BE2C (cell line): Measurements from ENCODE around the gene DIS3L.
"Not testable (repeated sequence)": the region's sequence is repeated elsewhere in the genome, so short reads cannot be mapped to it uniquely, and the experiment has no call there.

Experiments
- DNase-seq: peaks from one replicate; pipeline ENCODE4 v3.0.0-alpha.2; 2020
- H3K27me3 ChIP-seq: fragments of 250-450 bp; sonication (Bioruptor Pico); 2 replicates; pipeline ENCODE4 v1.5.1; 2020; ENCODE audit warnings: mild to moderate bottlenecking
- H3K36me3 ChIP-seq: fragments of 250-450 bp; sonication (Bioruptor Pico); 2 replicates; pipeline ENCODE4 v1.5.1; 2020; ENCODE audit warnings: mild to moderate bottlenecking
- H3K4me1 ChIP-seq: fragments of 250-450 bp; sonication (Bioruptor Pico); 2 replicates; pipeline ENCODE4 v1.5.1; 2020
- H3K4me3 ChIP-seq: 2 replicates; pipeline ENCODE4 v1.5.1; 2011; ENCODE audit warnings: low read depth, low read length
- H3K9me3 ChIP-seq: fragments of 250-450 bp; sonication (Bioruptor Pico); 2 replicates; pipeline ENCODE4 v1.5.1; 2020
- CTCF ChIP-seq: IDR thresholded peaks from 2 replicates; pipeline ENCODE4 v1.5.1; 2012; ENCODE audit warnings: mild to moderate bottlenecking, low read depth, low read length

Gene DIS3L

DNA sequence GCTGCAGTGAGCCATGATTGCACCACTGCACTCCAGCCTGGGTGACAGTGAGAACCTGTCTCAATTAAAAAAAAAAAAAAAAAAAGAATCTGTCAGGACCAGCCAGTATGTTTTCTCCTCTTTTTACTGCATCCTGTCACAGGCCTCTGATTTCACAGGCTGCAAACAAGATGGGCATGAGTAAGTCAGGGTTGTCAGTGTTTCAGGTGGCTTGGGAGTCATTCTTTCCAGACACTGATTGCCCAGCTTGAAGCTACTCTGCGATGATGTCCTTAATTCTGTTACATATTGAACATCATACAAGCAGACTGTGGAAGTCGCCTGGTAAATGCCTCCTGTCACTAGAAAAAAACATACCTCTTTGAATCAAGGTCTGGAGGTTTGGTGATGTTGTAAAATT is 18.8 kb downstream of the DIS3L start:
- H3K36me3 ChIP-seq, result peaks cover 11% of the 10 kb centered on the region
- no peak for DNase-seq

DNA sequence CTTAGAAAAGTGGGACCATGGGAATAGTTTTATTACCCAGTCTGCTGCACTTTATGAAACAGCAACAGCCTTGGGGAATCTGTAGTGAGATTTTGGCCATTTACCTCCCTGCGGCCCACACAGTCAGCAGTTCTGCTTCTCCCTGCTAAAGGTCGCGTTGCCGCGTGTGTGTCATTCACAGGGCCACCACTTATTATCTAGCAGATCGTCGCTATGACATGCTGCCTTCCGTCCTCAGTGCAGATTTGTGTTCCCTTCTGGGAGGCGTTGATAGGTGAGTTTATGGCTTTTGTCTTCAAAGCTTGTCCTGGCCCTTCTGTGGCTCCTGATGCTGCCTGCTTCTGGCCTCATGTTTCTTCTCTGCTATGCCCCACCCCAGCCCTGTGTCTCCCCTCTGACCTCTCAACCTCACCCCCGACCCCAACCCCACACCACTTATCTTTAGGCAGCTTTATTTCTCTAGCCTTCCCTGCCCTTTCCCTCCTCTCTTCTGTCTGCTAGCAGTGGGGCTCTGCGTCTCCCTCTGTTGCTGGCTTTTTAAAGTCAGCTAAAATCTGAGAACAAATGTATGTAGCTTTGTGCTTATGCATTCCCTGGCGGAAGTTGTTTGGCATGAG is 30.1 kb downstream of the DIS3L start:
- TF ChIP-seq CTCF, result no peak
- no peaks in the 10 kb centered on the region for H3K4me1 ChIP-seq
- DNase-seq, result no peak
- H3K36me3 ChIP-seq, result peaks cover 28% of the 10 kb centered on the region
- no peaks in the 10 kb centered on the region for H3K9me3 ChIP-seq
- H3K4me3 ChIP-seq, result no peak overlapping the region
- no peaks in the 10 kb centered on the region for H3K27me3 ChIP-seq

More for the DNA sequence above, 18.8 kb downstream of the DIS3L start:
- Histone ChIP-seq H3K4me3 (no peak overlapping the region), H3K27me3 (no peaks in the 10 kb centered on the region), H3K9me3 (no peaks in the 10 kb centered on the region), H3K4me1 (no peaks in the 10 kb centered on the region)
- TF ChIP-seq CTCF, result no peak

DNA sequence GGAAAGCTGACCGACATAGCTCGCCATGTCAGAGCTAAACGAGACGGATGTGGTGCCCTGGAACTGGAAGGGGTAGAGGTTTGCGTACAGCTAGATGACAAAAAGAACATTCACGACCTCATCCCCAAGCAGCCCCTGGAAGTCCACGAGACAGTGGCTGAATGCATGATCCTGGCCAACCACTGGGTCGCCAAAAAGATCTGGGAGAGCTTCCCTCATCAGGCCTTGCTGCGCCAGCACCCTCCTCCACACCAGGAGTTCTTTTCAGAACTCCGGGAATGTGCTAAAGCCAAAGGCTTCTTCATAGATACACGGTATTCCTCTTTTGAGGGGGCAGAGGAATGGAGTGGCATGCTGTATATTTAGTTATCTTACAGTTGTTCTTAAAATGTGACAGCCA is 32.7 kb downstream of the DIS3L start:
- H3K4me3 ChIP-seq, result no peak overlapping the region
- H3K9me3 ChIP-seq, result no peaks in the 10 kb centered on the region
- peaks cover 50% of the 10 kb centered on the region for H3K36me3 ChIP-seq
- TF ChIP-seq CTCF, result no peak
- no peak for DNase-seq
- no peaks in the 10 kb centered on the region for H3K4me1 ChIP-seq
- H3K27me3 ChIP-seq, result no peaks in the 10 kb centered on the region

- Histone ChIP-seq H3K36me3 (peaks cover 61% of the 10 kb centered on the region), H3K4me1 (no peaks in the 10 kb centered on the region), H3K9me3 (no peaks in the 10 kb centered on the region), H3K4me3 (no peak overlapping the region), H3K27me3 (no peaks in the 10 kb centered on the region)
- DNase-seq, result no peak
- TF ChIP-seq CTCF, result no peak
Observed at GRCh38 chr15:66327736-66328135, 34.4 kb downstream of the DIS3L start.

GRCh38 chr15:66328771-66329170 is 35.4 kb downstream of the DIS3L start:
- Histone ChIP-seq H3K4me1 (peaks cover under 1% of the 10 kb centered on the region; the same call in 1 of the 2 replicates), H3K36me3 (peaks cover 63% of the 10 kb centered on the region), H3K4me3 (no peak overlapping the region), H3K9me3 (no peaks in the 10 kb centered on the region), H3K27me3 (no peaks in the 10 kb centered on the region)
- no peak for DNase-seq
- no peak for TF ChIP-seq CTCF

DNA sequence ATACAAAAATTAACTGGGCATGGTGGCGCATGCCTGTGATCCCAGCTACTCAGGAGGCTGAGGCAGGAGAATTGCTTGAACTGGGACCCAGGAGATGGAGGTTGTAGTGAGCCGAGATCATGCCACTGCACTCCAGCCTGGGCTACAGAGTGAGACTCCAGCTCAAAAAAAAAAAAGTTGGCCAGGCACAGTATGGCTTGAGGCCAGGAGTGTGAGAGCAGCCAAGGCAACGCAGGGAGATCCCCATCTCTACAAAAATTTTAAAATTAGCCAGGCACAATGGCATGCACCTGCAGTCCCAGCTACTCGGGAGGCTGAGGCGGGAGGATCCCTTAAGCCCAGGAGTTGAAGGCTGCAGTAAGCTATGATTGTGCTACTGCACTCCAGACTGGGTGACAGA is 55.2 kb downstream of the DIS3L start:
- not testable (repeated sequence) for H3K4me1 ChIP-seq, H3K9me3 ChIP-seq, DNase-seq, H3K27me3 ChIP-seq, H3K4me3 ChIP-seq
- H3K36me3 ChIP-seq, result peaks cover 45% of the 10 kb centered on the region

GRCh38 chr15:66356077-66356358 is 62.6 kb downstream of the DIS3L start:
- no peak for DNase-seq
- no peaks in the 10 kb centered on the region for H3K27me3 ChIP-seq
- H3K4me1 ChIP-seq, result no peaks in the 10 kb centered on the region
- peaks cover 17% of the 10 kb centered on the region for H3K36me3 ChIP-seq
- peak overlapping the region; percentile 94 for H3K4me3 ChIP-seq
- H3K9me3 ChIP-seq, result no peaks in the 10 kb centered on the region
- TF ChIP-seq CTCF, result no peak
